Neutrophil (primary cell): Measurements from ENCODE around the gene INO80C.

Source experiments
- H3K27ac ChIP-seq: fragments of 200-600 bp; sonication (generic); 2 replicates; pipeline ENCODE4 v1.5.1; 2016; ENCODE audit warnings: mild to moderate bottlenecking, moderate library complexity
- H3K27me3 ChIP-seq: fragments of 200-600 bp; sonication (generic); 2 replicates; pipeline ENCODE4 v1.6.0; 2016; ENCODE audit warnings: mild to moderate bottlenecking
- H3K36me3 ChIP-seq: fragments of 200-600 bp; sonication (generic); 2 replicates; pipeline ENCODE4 v1.5.1; 2017
- H3K4me1 ChIP-seq, 2 experiments: fragments of 200-600 bp in 1 of 2; sonication (generic) in 1 of 2; 1 replicate in 1 of 2; 2 replicates in 1 of 2; pipeline versions ENCODE4 v1.5.1 to v1.6.1; 2013 to 2016; ENCODE audit warnings: low read depth in 1 of 2, low read length in 1 of 2, mild to moderate bottlenecking in 1 of 2, moderate library complexity in 1 of 2; ENCODE audit not compliant: control insufficient read depth in 1 of 2, insufficient read depth in 1 of 2
- H3K4me3 ChIP-seq, 2 experiments: fragments of 200-600 bp in 1 of 2; sonication (generic) in 1 of 2; 1 replicate in 1 of 2; 2 replicates in 1 of 2; pipeline ENCODE4 v1.5.1; 2013 to 2016; ENCODE audit warnings: low read depth in 1 of 2, low read length in 1 of 2, mild to moderate bottlenecking in 1 of 2, moderate library complexity in 1 of 2
- H3K9me3 ChIP-seq: fragments of 200-600 bp; sonication (generic); 2 replicates; pipeline ENCODE4 v1.5.1; 2016
- CTCF ChIP-seq: fragments of 200-600 bp; sonication (generic); IDR thresholded peaks from 2 replicates; pipeline ENCODE4 v1.5.1; 2016; ENCODE audit warnings: antibody characterized with exemption

Gene INO80C

GRCh38 chr18:35521133-35521532, 23.4 kb upstream of the INO80C start:
- H3K27ac ChIP-seq, result no peak overlapping the region
- H3K4me3 ChIP-seq, result no peak overlapping the region
- H3K9me3 ChIP-seq, result no peaks in the 10 kb centered on the region
- TF ChIP-seq CTCF, result no peak
- peaks cover 5 to 6% of the 10 kb centered on the region in 2 experiments for H3K4me1 ChIP-seq
- H3K36me3 ChIP-seq, result no peaks in the 10 kb centered on the region
- no peaks in the 10 kb centered on the region for H3K27me3 ChIP-seq

GRCh38 chr18:35519148-35519899, 21.6 kb upstream of the INO80C start:
- Histone ChIP-seq H3K4me3 (no peak overlapping the region), H3K27me3 (no peaks in the 10 kb centered on the region), H3K9me3 (no peaks in the 10 kb centered on the region), H3K36me3 (no peaks in the 10 kb centered on the region), H3K27ac (no peak overlapping the region), H3K4me1 (no peaks in the 10 kb centered on the region)
- TF ChIP-seq CTCF, result no peak

GRCh38 chr18:35517715-35518114, 20.0 kb upstream of the INO80C start:
- Histone ChIP-seq H3K4me3 (no peak overlapping the region), H3K27ac (no peak overlapping the region), H3K27me3 (no peaks in the 10 kb centered on the region), H3K4me1 (no peaks in the 10 kb centered on the region), H3K9me3 (no peaks in the 10 kb centered on the region), H3K36me3 (no peaks in the 10 kb centered on the region)
- no peak for TF ChIP-seq CTCF

GRCh38 chr18:35516789-35517188, 19.0 kb upstream of the INO80C start:
- no peak for TF ChIP-seq CTCF
- no peaks in the 10 kb centered on the region for H3K9me3 ChIP-seq

GRCh38 chr18:35516351-35516750, 18.6 kb upstream of the INO80C start:
- Histone ChIP-seq H3K27ac (no peak overlapping the region), H3K4me1 (no peaks in the 10 kb centered on the region), H3K4me3 (no peak overlapping the region), H3K27me3 (no peaks in the 10 kb centered on the region), H3K9me3 (no peaks in the 10 kb centered on the region), H3K36me3 (no peaks in the 10 kb centered on the region)
- TF ChIP-seq CTCF, result no peak

More at GRCh38 chr18:35516789-35517188, 19.0 kb upstream of the INO80C start:
- Histone ChIP-seq H3K36me3 (no peaks in the 10 kb centered on the region), H3K4me3 (no peak overlapping the region), H3K27me3 (no peaks in the 10 kb centered on the region), H3K4me1 (no peaks in the 10 kb centered on the region), H3K27ac (no peak overlapping the region)
